Measurements from ENCODE around the gene CHRNB2. TPM values are rescaled to one million over a fixed set of nuclear protein-coding genes. Genes with fewer than 3 reads are reported as not detected.

Gene CHRNB2
- polyA plus RNA-seq, 1 donor (not counting 4 experiments of a cell fraction or from before 2014, with no cell fraction given) = 0.09 TPM

DNA sequence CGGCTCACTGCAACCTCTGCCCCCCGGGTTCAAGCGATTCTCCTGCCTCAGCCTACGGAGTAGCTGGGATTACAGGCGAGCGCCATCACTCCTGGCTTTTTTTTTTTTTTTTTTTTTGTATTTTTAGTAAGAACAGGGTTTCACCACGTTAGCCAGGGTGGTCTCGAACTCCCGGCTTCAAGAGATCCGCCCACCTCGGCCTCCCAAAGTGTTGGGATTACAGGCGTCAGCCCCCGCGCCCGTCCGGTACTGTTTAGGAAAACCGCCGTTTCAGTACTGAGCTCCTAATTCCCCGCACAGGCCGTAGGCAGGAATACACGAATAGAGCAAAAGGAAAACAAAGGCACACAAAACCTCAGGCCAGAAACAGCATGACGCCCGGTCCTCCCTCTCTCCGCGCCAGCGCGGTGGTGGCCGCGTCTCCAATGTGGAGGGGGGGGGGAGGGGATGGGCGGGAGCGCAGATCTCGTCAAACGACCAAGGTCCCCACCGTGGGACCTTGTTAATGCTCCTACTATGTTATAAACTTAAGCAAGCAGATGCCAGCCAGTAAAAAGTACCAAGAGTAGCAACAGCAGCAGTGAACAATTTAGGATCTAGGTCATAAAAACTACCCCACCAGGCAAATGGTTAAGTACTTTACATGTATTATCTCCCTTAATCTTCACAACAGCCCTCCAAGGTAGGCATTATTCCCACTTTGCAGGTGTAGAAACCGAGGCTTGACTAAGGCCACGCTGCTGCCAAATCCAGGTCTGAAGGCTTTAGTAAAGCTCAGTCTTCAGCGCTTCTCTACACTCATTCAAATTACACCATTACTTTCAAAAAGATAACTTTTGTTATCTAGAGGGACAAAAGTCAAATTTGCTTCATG, 41.1 kb downstream of the CHRNB2 start:
- no peak for FAIRE-seq
- H4K20me1 ChIP-seq (ENCODE audit: control insufficient read depth, extremely low read depth, insufficient read depth, low read length) = peaks cover 4% of the 10 kb centered on the region
- H3K27me3 ChIP-seq (ENCODE audit: control insufficient read depth, extremely low read depth, insufficient read depth, low read length) = no peaks in the 10 kb centered on the region
- H3K36me3 ChIP-seq (ENCODE audit: control insufficient read depth in 2 of 2, extremely low read depth in 1 of 2, insufficient read depth in 2 of 2, low read length in 2 of 2) = peaks cover 2 to 8% of the 10 kb centered on the region in 2 experiments
- DNase-seq (ENCODE audit: low read depth, low spot score) = no peak
- no peak for TF ChIP-seq EZH2 (IDR thresholded peaks at IDR 0.05; ENCODE audit: low read length)
- TF ChIP-seq, protein P1, sequence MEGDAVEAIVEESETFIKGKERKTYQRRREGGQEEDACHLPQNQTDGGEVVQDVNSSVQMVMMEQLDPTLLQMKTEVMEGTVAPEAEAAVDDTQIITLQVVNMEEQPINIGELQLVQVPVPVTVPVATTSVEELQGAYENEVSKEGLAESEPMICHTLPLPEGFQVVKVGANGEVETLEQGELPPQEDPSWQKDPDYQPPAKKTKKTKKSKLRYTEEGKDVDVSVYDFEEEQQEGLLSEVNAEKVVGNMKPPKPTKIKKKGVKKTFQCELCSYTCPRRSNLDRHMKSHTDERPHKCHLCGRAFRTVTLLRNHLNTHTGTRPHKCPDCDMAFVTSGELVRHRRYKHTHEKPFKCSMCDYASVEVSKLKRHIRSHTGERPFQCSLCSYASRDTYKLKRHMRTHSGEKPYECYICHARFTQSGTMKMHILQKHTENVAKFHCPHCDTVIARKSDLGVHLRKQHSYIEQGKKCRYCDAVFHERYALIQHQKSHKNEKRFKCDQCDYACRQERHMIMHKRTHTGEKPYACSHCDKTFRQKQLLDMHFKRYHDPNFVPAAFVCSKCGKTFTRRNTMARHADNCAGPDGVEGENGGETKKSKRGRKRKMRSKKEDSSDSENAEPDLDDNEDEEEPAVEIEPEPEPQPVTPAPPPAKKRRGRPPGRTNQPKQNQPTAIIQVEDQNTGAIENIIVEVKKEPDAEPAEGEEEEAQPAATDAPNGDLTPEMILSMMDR (optimal IDR thresholded peaks at IDR 0.05 in 1 of 3, IDR thresholded peaks at IDR 0.05 in 1 of 3, conservative IDR thresholded peaks at IDR 0.05 in 1 of 3; ENCODE audit: extremely low read depth in 1 of 3, insufficient read depth in 2 of 3, low read length in 3 of 3) = no peak
- peak overlapping the region; percentile 94 for H3K27ac ChIP-seq (ENCODE audit: control insufficient read depth, insufficient read depth, low read length)
- peak overlapping the region; percentile 88 for H3K4me2 ChIP-seq (ENCODE audit: control insufficient read depth, extremely low read depth, insufficient read depth, low read depth, low read length)
- H3K4me3 ChIP-seq (ENCODE audit: control insufficient read depth in 2 of 3, extremely low read depth in 1 of 3, insufficient read depth in 2 of 3, low read depth in 1 of 3, low read length in 3 of 3) = peak overlapping the region; percentile 76 to 98 (median 90)
- no peaks in the 10 kb centered on the region for H3K9me3 ChIP-seq (ENCODE audit: control insufficient read depth, low read depth, low read length)
- no peaks in the 10 kb centered on the region for H3K9me1 ChIP-seq (ENCODE audit: control insufficient read depth, extremely low read depth, insufficient read depth, low read length)
- H3K79me2 ChIP-seq (ENCODE audit: control insufficient read depth, insufficient read depth, low read length) = peaks cover 82% of the 10 kb centered on the region
- H3K4me1 ChIP-seq (ENCODE audit: control insufficient read depth, extremely low read depth, insufficient read depth, low read length) = peaks cover 22% of the 10 kb centered on the region
- dilution Hi-C loops (cut with MboI; ENCODE audit: extremely low pct_ligation_motif_present, low sequenced_read_pairs) = no loop called here
- H3K9ac ChIP-seq (ENCODE audit: control insufficient read depth, extremely low read depth, insufficient read depth, low read length) = peak overlapping the region; percentile 97
- peak overlapping the region; percentile 56 for H2AFZ ChIP-seq (ENCODE audit: control insufficient read depth, low read length)

DNA sequence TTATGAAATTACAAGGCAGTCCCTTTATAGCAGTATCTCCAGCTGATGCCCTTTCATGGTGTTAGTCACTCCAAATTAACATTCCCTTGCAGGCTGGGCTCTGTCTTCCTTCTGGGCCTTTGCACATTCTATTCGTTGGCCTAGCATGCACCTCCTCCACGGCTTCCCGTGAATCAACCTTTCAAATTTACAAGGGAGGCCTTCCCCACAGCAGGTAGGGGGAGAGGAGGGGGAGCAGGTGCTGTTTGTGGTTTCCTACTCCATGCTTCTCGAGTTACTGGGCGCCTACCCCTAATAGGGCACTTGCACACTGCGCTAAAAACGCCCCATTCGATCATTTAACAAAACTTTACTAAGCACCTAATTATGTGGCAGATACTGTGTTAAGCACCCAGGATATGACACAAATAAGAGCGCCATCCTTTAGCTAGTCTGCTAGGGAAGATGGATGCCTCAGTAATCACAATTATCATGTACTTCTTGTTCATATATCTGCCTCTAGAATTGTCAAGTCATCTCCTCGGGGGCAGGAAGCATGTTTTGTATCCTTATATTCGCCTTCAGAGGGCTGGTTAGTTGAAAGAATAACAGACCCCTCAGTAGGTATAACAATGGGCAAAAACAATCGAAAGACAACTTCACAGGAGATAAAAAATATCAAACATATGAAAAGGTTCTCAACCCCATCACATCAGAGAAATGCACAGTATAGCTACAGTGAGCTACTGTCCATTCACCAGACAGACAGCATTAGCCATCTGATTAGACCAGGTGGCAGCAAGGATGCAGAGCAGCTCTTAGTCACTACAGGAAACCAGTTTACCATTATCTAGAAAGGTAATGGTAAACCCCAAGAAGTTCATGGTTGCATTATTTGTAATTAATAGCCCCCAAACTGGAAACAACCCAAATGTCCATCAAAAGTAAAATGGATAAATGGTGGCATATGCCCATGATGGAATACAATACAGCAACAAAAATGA, 42.1 kb downstream of the CHRNB2 start:
- no peak overlapping the region for H3K9ac ChIP-seq (ENCODE audit: control insufficient read depth, extremely low read depth, insufficient read depth, low read length)
- peaks cover 79% of the 10 kb centered on the region for H3K79me2 ChIP-seq (ENCODE audit: control insufficient read depth, insufficient read depth, low read length)
- TF ChIP-seq, protein P1 (optimal IDR thresholded peaks at IDR 0.05 in 1 of 3, IDR thresholded peaks at IDR 0.05 in 1 of 3, conservative IDR thresholded peaks at IDR 0.05 in 1 of 3; ENCODE audit: extremely low read depth in 1 of 3, insufficient read depth in 2 of 3, low read length in 3 of 3) = no peak
- no peak for TF ChIP-seq EZH2 (IDR thresholded peaks at IDR 0.05; ENCODE audit: low read length)
- DNase-seq (ENCODE audit: low read depth, low spot score) (peak; percentile 15), FAIRE-seq (no peak)
- H2AFZ ChIP-seq (ENCODE audit: control insufficient read depth, low read length) = no peak overlapping the region
- no peaks in the 10 kb centered on the region for H3K9me3 ChIP-seq (ENCODE audit: control insufficient read depth, low read depth, low read length)
- peaks cover 22% of the 10 kb centered on the region for H3K4me1 ChIP-seq (ENCODE audit: control insufficient read depth, extremely low read depth, insufficient read depth, low read length)
- no peaks in the 10 kb centered on the region for H3K9me1 ChIP-seq (ENCODE audit: control insufficient read depth, extremely low read depth, insufficient read depth, low read length)
- dilution Hi-C loops (cut with MboI; ENCODE audit: extremely low pct_ligation_motif_present, low sequenced_read_pairs) = no loop called here
- H3K27me3 ChIP-seq (ENCODE audit: control insufficient read depth, extremely low read depth, insufficient read depth, low read length) = no peaks in the 10 kb centered on the region
- peak overlapping the region; percentile 94 for H3K27ac ChIP-seq (ENCODE audit: control insufficient read depth, insufficient read depth, low read length)
- H3K4me3 ChIP-seq (ENCODE audit: control insufficient read depth in 2 of 3, extremely low read depth in 1 of 3, insufficient read depth in 2 of 3, low read depth in 1 of 3, low read length in 3 of 3) = no peak overlapping the region
- H4K20me1 ChIP-seq (ENCODE audit: control insufficient read depth, extremely low read depth, insufficient read depth, low read length) = no peaks in the 10 kb centered on the region
- peaks cover 2 to 8% of the 10 kb centered on the region in 2 experiments for H3K36me3 ChIP-seq (ENCODE audit: control insufficient read depth in 2 of 2, extremely low read depth in 1 of 2, insufficient read depth in 2 of 2, low read length in 2 of 2)
- peak overlapping the region; percentile 88 for H3K4me2 ChIP-seq (ENCODE audit: control insufficient read depth, extremely low read depth, insufficient read depth, low read depth, low read length)
